ENCODE data around the gene CD300LB. TPM values are rescaled to one million over a fixed set of nuclear protein-coding genes. Genes with fewer than 3 reads are reported as not detected.
A peak's percentile ranks its signal among the peaks of the same experiment; 100 is the strongest.

The CD300LB gene
- polyA plus RNA-seq, 3 donors, result 88.0 to 102 (median 92.9) TPM

- Histone ChIP-seq H3K9ac (ENCODE audit: insufficient read depth, low read length, poor library complexity, severe bottlenecking) (no peak overlapping the region), H3K4me3 (replicated peaks in 1 of 3; ENCODE audit: low read depth in 2 of 3, low read length in 3 of 3) (no peak overlapping the region), H3K36me3 (replicated peaks in 1 of 2; ENCODE audit: control insufficient read depth in 1 of 2, insufficient read depth in 2 of 2, low read length in 2 of 2) (no peaks in the 10 kb centered on the region), H4K20me1 (ENCODE audit: insufficient read depth, low read length) (no peaks in the 10 kb centered on the region), H3K27me3 (ENCODE audit: control insufficient read depth in 2 of 2, insufficient read depth in 2 of 2, low read length in 2 of 2) (no peaks in the 10 kb centered on the region), H2AFZ (ENCODE audit: insufficient read depth, low read depth, low read length, poor library complexity, severe bottlenecking) (no peak overlapping the region), H3K4me2 (replicated peaks; ENCODE audit: extremely low read depth, low read length, poor library complexity, severe bottlenecking) (no peak overlapping the region), H3K79me2 (ENCODE audit: insufficient read depth, low read length) (no peaks in the 10 kb centered on the region), H3K9me3 (replicated peaks in 1 of 2; ENCODE audit: control insufficient read depth in 1 of 2, insufficient read depth in 1 of 2, low read length in 2 of 2) (no peaks in the 10 kb centered on the region), H3K4me1 (ENCODE audit: control insufficient read depth in 1 of 2, insufficient read depth in 2 of 2, low read length in 2 of 2) (peaks cover 16 to 20% of the 10 kb centered on the region in 2 donors), H3K27ac (ENCODE audit: low read depth in 1 of 2, low read length in 2 of 2) (no peak overlapping the region)
- peak in 2 of 3 donors; percentile 54 to 72 for DNase-seq
- peaks cover 0 to 5% (median 0%) of the 10 kb centered on the region in 7 donors for H3K9me3 Mint-ChIP-seq
- H3K36me3 Mint-ChIP-seq, result peaks cover 0 to 2% of the 10 kb centered on the region in 2 donors
- H3K27me3 Mint-ChIP-seq (ENCODE audit: low read depth in 3 of 3), result peaks cover 0 to 2% (median 0%) of the 10 kb centered on the region in 3 donors
- H3K4me1 Mint-ChIP-seq, result peaks cover 11% of the 10 kb centered on the region
- H3K27ac Mint-ChIP-seq, result no peak overlapping the region
- no peak overlapping the region for H3K4me3 Mint-ChIP-seq
- TF ChIP-seq CTCF (IDR thresholded peaks at IDR 0.05), result no peak
- intact Hi-C loops (cut with micrococcal nuclease), result no loop called here
- WGBS (ENCODE audit: insufficient coverage), result no CpG with 5 or more reads among the region's 6 CpGs
Measured at GRCh38 chr17:74502861-74503260, 28.4 kb downstream of the CD300LB start.

GRCh38 chr17:74499992-74500391, 31.3 kb downstream of the CD300LB start:
- no peak for TF ChIP-seq CTCF (IDR thresholded peaks at IDR 0.05)
- no peaks in the 10 kb centered on the region for H3K9me3 ChIP-seq (replicated peaks in 1 of 2; ENCODE audit: control insufficient read depth in 1 of 2, insufficient read depth in 1 of 2, low read length in 2 of 2)
- Mint-ChIP-seq H3K4me3 (no peak overlapping the region), H3K36me3 (peaks cover 0 to 6% of the 10 kb centered on the region in 2 donors), H3K9me3 (peaks cover 0 to 5% (median 0%) of the 10 kb centered on the region in 7 donors), H3K27me3 (ENCODE audit: low read depth in 3 of 3) (peaks cover 0 to 2% (median 0%) of the 10 kb centered on the region in 3 donors), H3K27ac (peak overlapping the region in 1 of 7 donors; percentile 1), H3K4me1 (peaks cover 28% of the 10 kb centered on the region)
- intact Hi-C loops (cut with micrococcal nuclease), result no loop called here
- no peaks in the 10 kb centered on the region for H3K79me2 ChIP-seq (ENCODE audit: insufficient read depth, low read length)
- no peaks in the 10 kb centered on the region for H4K20me1 ChIP-seq (ENCODE audit: insufficient read depth, low read length)
- H3K36me3 ChIP-seq (replicated peaks in 1 of 2; ENCODE audit: control insufficient read depth in 1 of 2, insufficient read depth in 2 of 2, low read length in 2 of 2), result no peaks in the 10 kb centered on the region
- H3K4me1 ChIP-seq (ENCODE audit: control insufficient read depth in 1 of 2, insufficient read depth in 2 of 2, low read length in 2 of 2), result peaks cover 33 to 35% of the 10 kb centered on the region in 2 donors
- H2AFZ ChIP-seq (ENCODE audit: insufficient read depth, low read depth, low read length, poor library complexity, severe bottlenecking), result no peak overlapping the region
- no peak overlapping the region for H3K4me2 ChIP-seq (replicated peaks; ENCODE audit: extremely low read depth, low read length, poor library complexity, severe bottlenecking)
- no peak overlapping the region for H3K9ac ChIP-seq (ENCODE audit: insufficient read depth, low read length, poor library complexity, severe bottlenecking)
- 95% methylated on average over 3 of the region's 3 CpGs for WGBS (ENCODE audit: insufficient coverage)
- H3K27me3 ChIP-seq (ENCODE audit: control insufficient read depth in 2 of 2, insufficient read depth in 2 of 2, low read length in 2 of 2), result no peaks in the 10 kb centered on the region
- DNase-seq, result no peak
- H3K27ac ChIP-seq (ENCODE audit: low read depth in 1 of 2, low read length in 2 of 2), result no peak overlapping the region
- H3K4me3 ChIP-seq (replicated peaks in 1 of 3; ENCODE audit: low read depth in 2 of 3, low read length in 3 of 3), result no peak overlapping the region
